Measurements from ENCODE around the gene COL5A1. TPM values are rescaled to one million over a fixed set of nuclear protein-coding genes. Genes with fewer than 3 reads are reported as not detected.

Gene COL5A1
- total RNA-seq, 1 donor from 2014 or later, result 87.7 TPM

GRCh38 chr9:134891713-134892112, 250.1 kb downstream of the COL5A1 start:
- Histone ChIP-seq H3K27me3 (ENCODE audit: control insufficient read depth, insufficient read depth, low read length) (no peaks in the 10 kb centered on the region), H3K4me3 (ENCODE audit: low read depth, low read length) (no peak overlapping the region), H3K36me3 (ENCODE audit: control insufficient read depth, insufficient read depth, low read length) (no peaks in the 10 kb centered on the region)
- TF ChIP-seq CTCF (IDR thresholded peaks at IDR 0.05; ENCODE audit: insufficient read depth, low read length, poor library complexity, severe bottlenecking), result no peak
- no peak for DNase-seq (ENCODE audit: low read depth)

- no peak overlapping the region for H3K4me3 ChIP-seq (ENCODE audit: low read depth, low read length)
- TF ChIP-seq CTCF (IDR thresholded peaks at IDR 0.05; ENCODE audit: insufficient read depth, low read length, poor library complexity, severe bottlenecking), result no peak
- no peaks in the 10 kb centered on the region for H3K36me3 ChIP-seq (ENCODE audit: control insufficient read depth, insufficient read depth, low read length)
- DNase-seq (ENCODE audit: low read depth), result no peak
- no peaks in the 10 kb centered on the region for H3K27me3 ChIP-seq (ENCODE audit: control insufficient read depth, insufficient read depth, low read length)
These were observed 250.6 kb downstream of the COL5A1 start for GRCh38 chr9:134892221-134892620.

GRCh38 chr9:134892820-134893420, 251.3 kb downstream of the COL5A1 start:
- no peaks in the 10 kb centered on the region for H3K27me3 ChIP-seq (ENCODE audit: control insufficient read depth, insufficient read depth, low read length)
- no peak for DNase-seq (ENCODE audit: low read depth)

More at GRCh38 chr9:134892820-134893420, 251.3 kb downstream of the COL5A1 start:
- H3K36me3 ChIP-seq (ENCODE audit: control insufficient read depth, insufficient read depth, low read length), result no peaks in the 10 kb centered on the region
- no peak for TF ChIP-seq CTCF (IDR thresholded peaks at IDR 0.05; ENCODE audit: insufficient read depth, low read length, poor library complexity, severe bottlenecking)
- no peak overlapping the region for H3K4me3 ChIP-seq (ENCODE audit: low read depth, low read length)

Other genes starting within 250 kb of the COL5A1 start
- not detected in 2 replicates for gene FCN2, start 239.0 kb downstream of the COL5A1 start, total RNA-seq

All from kidney epithelial cell (primary cell).